Liver (tissue), 9 donors: ENCODE measurements around the gene SLC24A3. TPM values are rescaled to one million over a fixed set of nuclear protein-coding genes. Genes with fewer than 3 reads are reported as not detected.

Experiments
- DNase-seq: peaks from one replicate; pipeline ENCODE4 v3.0.0-alpha.2; 2017; ENCODE audit warnings: low spot score
- H3K27ac ChIP-seq, 2 donors: one replicate each; pipeline ENCODE4 v1.7.0; 2013; ENCODE audit warnings: inconsistent platforms in 2 of 2, low read length in 2 of 2, control low read depth in 1 of 2, low read depth in 1 of 2, mild to moderate bottlenecking in 1 of 2
- H3K27me3 ChIP-seq, 4 donors: one replicate each; pipeline versions ENCODE4 v1.6.1 to v1.7.0; 2013; ENCODE audit warnings: low read length in 3 of 4, inconsistent platforms in 1 of 4, mild to moderate bottlenecking in 1 of 4, moderate library complexity in 1 of 4; ENCODE audit not compliant: control insufficient read depth in 4 of 4, insufficient read depth in 4 of 4
- H3K36me3 ChIP-seq, 4 donors: one replicate each; pipeline versions ENCODE4 v1.6.1 to v1.7.0; 2013; ENCODE audit warnings: low read length in 3 of 4, mild to moderate bottlenecking in 3 of 4, low read depth in 1 of 4, moderate library complexity in 1 of 4; ENCODE audit not compliant: control insufficient read depth in 4 of 4, insufficient read depth in 3 of 4
- H3K4me1 ChIP-seq, 4 donors: one replicate each; pipeline versions ENCODE4 v1.6.1 to v1.7.0; 2013; ENCODE audit warnings: low read length in 3 of 4, mild to moderate bottlenecking in 3 of 4, moderate library complexity in 1 of 4; ENCODE audit not compliant: control insufficient read depth in 4 of 4, insufficient read depth in 4 of 4
- H3K4me3 ChIP-seq, 3 donors: one replicate each; pipeline versions ENCODE4 v1.6.1 to v1.7.0; 2013; ENCODE audit warnings: low read length in 3 of 3, control low read depth in 1 of 3, low read depth in 1 of 3, mild to moderate bottlenecking in 1 of 3
- H3K9ac ChIP-seq, 2 donors: one replicate each; pipeline ENCODE4 v1.7.0; 2013; ENCODE audit warnings: low read length in 2 of 2, mild to moderate bottlenecking in 2 of 2, moderate library complexity in 2 of 2, control low read depth in 1 of 2, low read depth in 1 of 2
- H3K9me3 ChIP-seq, 4 donors: one replicate each; pipeline versions ENCODE4 v1.6.1 to v1.7.0; 2013; ENCODE audit warnings: low read length in 3 of 4; ENCODE audit not compliant: control insufficient read depth in 4 of 4
- ATF3 ChIP-seq: IDR thresholded peaks from 2 replicates; pipeline ENCODE4 v1.6.1; 2016; ENCODE audit warnings: antibody characterized with exemption
- CTCF ChIP-seq: fragments of 150-350 bp; IDR thresholded peaks from 2 replicates; pipeline ENCODE4 v1.5.1; 2017; ENCODE audit warnings: improper control_type of control experiment, low read depth, low read length; ENCODE audit not compliant: missing input control
- EGR1 ChIP-seq, 2 donors: IDR thresholded peaks; 2 replicates each; pipeline ENCODE4 v1.6.1; 2016 to 2018; ENCODE audit warnings: antibody characterized with exemption in 2 of 2, low read depth in 2 of 2
- FOXA1 ChIP-seq: IDR thresholded peaks from 2 replicates; pipeline ENCODE4 v1.6.1; 2016; ENCODE audit warnings: antibody characterized with exemption
- FOXA2 ChIP-seq: IDR thresholded peaks from 2 replicates; pipeline ENCODE4 v1.6.1; 2016; ENCODE audit warnings: antibody characterized with exemption
- HNF4A ChIP-seq, 2 donors: conservative IDR thresholded peaks; 2 replicates each; pipeline ENCODE4 v1.6.1; 2016; ENCODE audit warnings: antibody characterized with exemption in 2 of 2, mild to moderate bottlenecking in 2 of 2
- HNF4G ChIP-seq: IDR thresholded peaks from 2 replicates; pipeline ENCODE4 v1.6.1; 2016; ENCODE audit warnings: antibody characterized with exemption
- JUND ChIP-seq, 2 donors: IDR thresholded peaks; 2 replicates each; pipeline ENCODE4 v1.6.1; 2016; ENCODE audit warnings: antibody characterized with exemption in 2 of 2
- MAX ChIP-seq: IDR thresholded peaks from 2 replicates; pipeline ENCODE4 v1.6.1; 2016; ENCODE audit warnings: antibody characterized with exemption
- NR2F2 ChIP-seq: IDR thresholded peaks from 2 replicates; pipeline ENCODE4 v1.6.1; 2016; ENCODE audit warnings: antibody characterized with exemption
- RAD21 ChIP-seq, 2 donors: IDR thresholded peaks; 2 replicates each; pipeline ENCODE4 v1.6.1; 2016; ENCODE audit warnings: antibody characterized with exemption in 2 of 2, mild to moderate bottlenecking in 2 of 2
- REST ChIP-seq: IDR thresholded peaks from 2 replicates; pipeline ENCODE4 v1.6.1; 2016; ENCODE audit warnings: antibody characterized with exemption, mild to moderate bottlenecking
- RXRA ChIP-seq, 2 donors: IDR thresholded peaks; 2 replicates each; pipeline ENCODE4 v1.6.1; 2017 to 2018; ENCODE audit warnings: antibody characterized with exemption in 2 of 2, mild to moderate bottlenecking in 1 of 2
- TAF1 ChIP-seq: conservative IDR thresholded peaks from 2 replicates; pipeline ENCODE4 v1.6.1; 2016; ENCODE audit warnings: antibody characterized with exemption, mild to moderate bottlenecking
- ZBTB33 ChIP-seq: IDR thresholded peaks from 2 replicates; pipeline ENCODE4 v1.6.1; 2016; ENCODE audit warnings: antibody characterized with exemption
- WGBS: extraction: QIAGEN DNeasy Blood & Tissue Kit; methylation state at CpG from one replicate; pipeline ENCODE4 v1.1.7; 2013; 5-methylcytosine and 5-hydroxymethylcytosine counted together
- polyA plus RNA-seq, 2 donors: library from polyadenylated mRNA; stranded (reverse) in 1 of 2; unstranded in 1 of 2; fragments of 200-250 nt in 1 of 2; fragments of >200 nt in 1 of 2; fragmentation: Nextera tagmentation in 1 of 2; extraction: Ambion mirVana in 1 of 2; gene quantifications; one replicate each; pipeline versions ENCODE4 v1.2.1 to v1.2.3, GENCODE V29; 2013 to 2015
- total RNA-seq, 2 donors: library from RNA; depleted of rRNA; stranded (reverse); fragments of >200 nt; gene quantifications; one replicate each; pipeline ENCODE4 v1.2.3, GENCODE V29; 2014
- donor health status: healthy.
- donor health status: healthy.
- donor health status: healthy.
- donor health status: healthy.
- donor health status: healthy.

Gene SLC24A3
- total and polyA plus RNA-seq, 4 donors: 0.28 to 1.8 (median 0.46) TPM

- WGBS: 63% methylated on average over 2 of the region's 2 CpGs
Measured at GRCh38 chr20:19285436-19285835, 73.0 kb downstream of the SLC24A3 start.

GRCh38 chr20:19288061-19288460, 75.6 kb downstream of the SLC24A3 start:
- no peaks in the 10 kb centered on the region for H3K9me3 ChIP-seq
- no peaks in the 10 kb centered on the region for H3K36me3 ChIP-seq
- no peak for TF ChIP-seq JUND (IDR thresholded peaks at IDR 0.05)
- TF ChIP-seq ATF3: no peak
- no peak for DNase-seq
- H3K27me3 ChIP-seq: no peaks in the 10 kb centered on the region
- H3K4me1 ChIP-seq: no peaks in the 10 kb centered on the region
- no peak overlapping the region for H3K9ac ChIP-seq
- H3K4me3 ChIP-seq: no peak overlapping the region
- H3K27ac ChIP-seq: no peak overlapping the region
- WGBS: 70% methylated on average over 2 of the region's 2 CpGs

More at GRCh38 chr20:19285436-19285835, 73.0 kb downstream of the SLC24A3 start:
- TF ChIP-seq TAF1 (no peak), HNF4A (conservative IDR thresholded peaks at IDR 0.05) (no peak), RXRA (IDR thresholded peaks at IDR 0.05) (no peak), NR2F2 (no peak), CTCF (no peak), EGR1 (IDR thresholded peaks at IDR 0.05; ENCODE audit: low read depth in 2 of 2) (no peak), JUND (IDR thresholded peaks at IDR 0.05) (no peak), MAX (no peak), FOXA2 (no peak), ZBTB33 (no peak), ATF3 (no peak)
- Histone ChIP-seq H3K4me1 (no peaks in the 10 kb centered on the region), H3K27ac (no peak overlapping the region), H3K36me3 (no peaks in the 10 kb centered on the region), H3K4me3 (no peak overlapping the region), H3K9ac (no peak overlapping the region), H3K27me3 (peaks cover 0 to under 1% (median 0%) of the 10 kb centered on the region in 4 donors), H3K9me3 (no peaks in the 10 kb centered on the region)
- no peak for DNase-seq

GRCh38 chr20:19288636-19289035, 76.2 kb downstream of the SLC24A3 start:
- H3K27me3 ChIP-seq: no peaks in the 10 kb centered on the region
- H3K9me3 ChIP-seq: peaks cover 0 to under 1% (median 0%) of the 10 kb centered on the region in 4 donors
- H3K4me3 ChIP-seq: no peak overlapping the region
- no peaks in the 10 kb centered on the region for H3K36me3 ChIP-seq
- no peak overlapping the region for H3K9ac ChIP-seq
- WGBS: 65% methylated on average over 3 of the region's 3 CpGs
- no peak for DNase-seq
- H3K4me1 ChIP-seq: no peaks in the 10 kb centered on the region
- TF ChIP-seq HNF4G (no peak), FOXA1 (no peak), NR2F2 (no peak), ATF3 (no peak), FOXA2 (no peak), REST (no peak), MAX (no peak), RAD21 (IDR thresholded peaks at IDR 0.05) (no peak), CTCF (no peak), TAF1 (no peak), RXRA (IDR thresholded peaks at IDR 0.05) (no peak)
- H3K27ac ChIP-seq: no peak overlapping the region
